HG03565 (cell line): ENCODE data around the gene KCNA10.

Experiments
- ATAC-seq: cut with Tn5 transposase; IDR thresholded peaks from one replicate; pipeline ENCODE4 v1.9.1; 2021; ENCODE audit warnings: mild to moderate bottlenecking, moderate library complexity; ENCODE audit not compliant: unreplicated experiment

Gene KCNA10

GRCh38 chr1:110519125-110519810 lies at the start of gene KCNA10:
KCNA10 (minus strand) TSS chr1:110519175; CDS start chr1:110518787, 388 bp downstream.
- no peak for ATAC-seq

GRCh38 chr1:110566836-110567235 lies 47.9 kb upstream of the KCNA10 start:
- ATAC-seq: no peak

GRCh38 chr1:110565565-110565964 lies 46.6 kb upstream of the KCNA10 start:
- ATAC-seq: no peak

- no peak for ATAC-seq
Observed at GRCh38 chr1:110563089-110563488, 44.1 kb upstream of the KCNA10 start.

- ATAC-seq: no peak
Observed at GRCh38 chr1:110561596-110561995, 42.6 kb upstream of the KCNA10 start.

GRCh38 chr1:110559157-110559556 lies 40.2 kb upstream of the KCNA10 start:
- no peak for ATAC-seq

- no peak for ATAC-seq
Observed at GRCh38 chr1:110557481-110557880, 38.5 kb upstream of the KCNA10 start.

GRCh38 chr1:110556471-110556807 lies 37.5 kb upstream of the KCNA10 start:
- no peak for ATAC-seq

- no peak for ATAC-seq
Observed at GRCh38 chr1:110555807-110556470, 37.0 kb upstream of the KCNA10 start.

GRCh38 chr1:110554871-110555801 lies 36.2 kb upstream of the KCNA10 start:
- no peak for ATAC-seq

- no peak for ATAC-seq
Observed at GRCh38 chr1:110551278-110551809, 32.4 kb upstream of the KCNA10 start.

- ATAC-seq: no peak
Observed at GRCh38 chr1:110549831-110550230, 30.9 kb upstream of the KCNA10 start.

GRCh38 chr1:110548381-110548780 lies 29.4 kb upstream of the KCNA10 start:
- ATAC-seq: no peak

GRCh38 chr1:110547017-110547416 lies 28.0 kb upstream of the KCNA10 start:
- no peak for ATAC-seq

GRCh38 chr1:110545492-110545891 lies 26.5 kb upstream of the KCNA10 start:
- no peak for ATAC-seq

- no peak for ATAC-seq
Observed at GRCh38 chr1:110544753-110545152, 25.8 kb upstream of the KCNA10 start.

- ATAC-seq: no peak
Observed at GRCh38 chr1:110542725-110543124, 23.8 kb upstream of the KCNA10 start.

GRCh38 chr1:110541906-110542395 lies 23.0 kb upstream of the KCNA10 start:
- ATAC-seq: no peak

GRCh38 chr1:110540891-110541685 lies 22.1 kb upstream of the KCNA10 start:
- ATAC-seq: no peak

GRCh38 chr1:110538921-110539320 lies 19.9 kb upstream of the KCNA10 start:
- no peak for ATAC-seq
